Measurements from ENCODE around the gene CCDC27.

- TF ChIP-seq, protein P1, sequence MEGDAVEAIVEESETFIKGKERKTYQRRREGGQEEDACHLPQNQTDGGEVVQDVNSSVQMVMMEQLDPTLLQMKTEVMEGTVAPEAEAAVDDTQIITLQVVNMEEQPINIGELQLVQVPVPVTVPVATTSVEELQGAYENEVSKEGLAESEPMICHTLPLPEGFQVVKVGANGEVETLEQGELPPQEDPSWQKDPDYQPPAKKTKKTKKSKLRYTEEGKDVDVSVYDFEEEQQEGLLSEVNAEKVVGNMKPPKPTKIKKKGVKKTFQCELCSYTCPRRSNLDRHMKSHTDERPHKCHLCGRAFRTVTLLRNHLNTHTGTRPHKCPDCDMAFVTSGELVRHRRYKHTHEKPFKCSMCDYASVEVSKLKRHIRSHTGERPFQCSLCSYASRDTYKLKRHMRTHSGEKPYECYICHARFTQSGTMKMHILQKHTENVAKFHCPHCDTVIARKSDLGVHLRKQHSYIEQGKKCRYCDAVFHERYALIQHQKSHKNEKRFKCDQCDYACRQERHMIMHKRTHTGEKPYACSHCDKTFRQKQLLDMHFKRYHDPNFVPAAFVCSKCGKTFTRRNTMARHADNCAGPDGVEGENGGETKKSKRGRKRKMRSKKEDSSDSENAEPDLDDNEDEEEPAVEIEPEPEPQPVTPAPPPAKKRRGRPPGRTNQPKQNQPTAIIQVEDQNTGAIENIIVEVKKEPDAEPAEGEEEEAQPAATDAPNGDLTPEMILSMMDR (IDR thresholded peaks at IDR 0.05), result no peak
- TF ChIP-seq POLR2A (IDR thresholded peaks at IDR 0.05), result no peak
Measured at GRCh38 chr1:3772715-3773571, 20.7 kb downstream of the CCDC27 start, which contains the start of gene SMIM1.

All from transverse colon (tissue), 3 donors.